Gastroesophageal sphincter (tissue), 4 donors: ENCODE results near the gene GRM7. TPM values are rescaled to one million over a fixed set of nuclear protein-coding genes. Genes with fewer than 3 reads are reported as not detected.

Experiments
- ATAC-seq: fragments of 150-250 bp; one replicate; pipeline ENCODE4 v1.9.1; 2016; ENCODE audit warnings: mild to moderate bottlenecking, moderate library complexity
- H3K27ac ChIP-seq, 4 donors: fragments of 200-600 bp; sonication (generic) in 3 of 4; 1 replicate in 3 of 4; 2 replicates in 1 of 4; pipeline ENCODE4 v1.5.1; 2016 to 2019
- H3K27me3 ChIP-seq: fragments of 200-600 bp; sonication (generic); one replicate; pipeline ENCODE4 v1.5.1; 2019
- H3K36me3 ChIP-seq, 2 donors: fragments of 200-600 bp; sonication (generic); one replicate each; pipeline ENCODE4 v1.5.1; 2019; ENCODE audit warnings: control low read depth in 1 of 2
- H3K4me1 ChIP-seq, 3 donors: fragments of 200-600 bp; sonication (generic); 1 replicate in 2 of 3; 2 replicates in 1 of 3; pipeline ENCODE4 v1.5.1; 2016 to 2019; ENCODE audit warnings: control low read depth in 2 of 3
- H3K4me3 ChIP-seq, 2 donors: fragments of 200-600 bp; sonication (generic); one replicate each; pipeline ENCODE4 v1.5.1; 2019; ENCODE audit warnings: mild to moderate bottlenecking in 1 of 2, moderate library complexity in 1 of 2
- H3K9me3 ChIP-seq, 3 donors: fragments of 200-600 bp; sonication (generic); one replicate each; pipeline ENCODE4 v1.5.1; 2017 to 2019; ENCODE audit warnings: control low read depth in 2 of 3
- EP300 ChIP-seq: sonication (generic); formaldehyde crosslinking; IDR thresholded peaks from one replicate; pipeline ENCODE4 v1.6.1; 2017; ENCODE audit warnings: antibody characterized with exemption, mild to moderate bottlenecking
- POLR2A ChIP-seq, 2 donors: fragments of 450-650 bp; IDR thresholded peaks; one replicate each; pipeline ENCODE4 v1.6.1; 2017; ENCODE audit warnings: antibody characterized with exemption in 2 of 2, mild to moderate bottlenecking in 2 of 2, moderate library complexity in 1 of 2
- POLR2AphosphoS5 ChIP-seq: sonication (generic); formaldehyde crosslinking; IDR thresholded peaks from one replicate; pipeline ENCODE4 v1.6.1; 2017; ENCODE audit warnings: antibody characterized with exemption
- WGBS, 2 donors: methylation state at CpG; one replicate each; pipeline ENCODE4 v1.1.5; 2018; ENCODE audit warnings: low coverage in 1 of 2; 5-methylcytosine and 5-hydroxymethylcytosine counted together
- total RNA-seq, 4 donors: library from RNA; depleted of rRNA; stranded (reverse); fragments of >200 nt; gene quantifications; one replicate each; pipeline ENCODE4 v1.1.0, GENCODE V29; 2016
- TF ChIP-seq, protein P1 (sequence below), 4 experiments: fragments of 200-600 bp in 2 of 4; fragments of 450-650 bp in 2 of 4; sonication (generic) in 1 of 4; IDR thresholded peaks; one replicate each; pipeline ENCODE4 v1.5.1; 2017 to 2019; ENCODE audit warnings: antibody characterized with exemption in 4 of 4, mild to moderate bottlenecking in 2 of 4, moderate library complexity in 2 of 4

The GRM7 gene
- total RNA-seq, 4 donors from 2014 or later: 0.40 to 7.6 TPM; not detected in 2

- Histone ChIP-seq H3K27ac (no peak overlapping the region), H3K9me3 (no peaks in the 10 kb centered on the region), H3K36me3 (no peaks in the 10 kb centered on the region), H3K4me3 (no peak overlapping the region), H3K27me3 (no peaks in the 10 kb centered on the region), H3K4me1 (no peaks in the 10 kb centered on the region)
- TF ChIP-seq POLR2A (IDR thresholded peaks at IDR 0.05): no peak
- no peak for TF ChIP-seq EP300
- TF ChIP-seq, protein P1, sequence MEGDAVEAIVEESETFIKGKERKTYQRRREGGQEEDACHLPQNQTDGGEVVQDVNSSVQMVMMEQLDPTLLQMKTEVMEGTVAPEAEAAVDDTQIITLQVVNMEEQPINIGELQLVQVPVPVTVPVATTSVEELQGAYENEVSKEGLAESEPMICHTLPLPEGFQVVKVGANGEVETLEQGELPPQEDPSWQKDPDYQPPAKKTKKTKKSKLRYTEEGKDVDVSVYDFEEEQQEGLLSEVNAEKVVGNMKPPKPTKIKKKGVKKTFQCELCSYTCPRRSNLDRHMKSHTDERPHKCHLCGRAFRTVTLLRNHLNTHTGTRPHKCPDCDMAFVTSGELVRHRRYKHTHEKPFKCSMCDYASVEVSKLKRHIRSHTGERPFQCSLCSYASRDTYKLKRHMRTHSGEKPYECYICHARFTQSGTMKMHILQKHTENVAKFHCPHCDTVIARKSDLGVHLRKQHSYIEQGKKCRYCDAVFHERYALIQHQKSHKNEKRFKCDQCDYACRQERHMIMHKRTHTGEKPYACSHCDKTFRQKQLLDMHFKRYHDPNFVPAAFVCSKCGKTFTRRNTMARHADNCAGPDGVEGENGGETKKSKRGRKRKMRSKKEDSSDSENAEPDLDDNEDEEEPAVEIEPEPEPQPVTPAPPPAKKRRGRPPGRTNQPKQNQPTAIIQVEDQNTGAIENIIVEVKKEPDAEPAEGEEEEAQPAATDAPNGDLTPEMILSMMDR (IDR thresholded peaks at IDR 0.05): no peak
- no peak for TF ChIP-seq POLR2AphosphoS5
- no peak for ATAC-seq
- 89 to 90% methylated on average over 3 of the region's 3 CpGs for WGBS, 2 donors
Measured at GRCh38 chr3:7621651-7622050, 760.7 kb downstream of the GRM7 start.

DNA sequence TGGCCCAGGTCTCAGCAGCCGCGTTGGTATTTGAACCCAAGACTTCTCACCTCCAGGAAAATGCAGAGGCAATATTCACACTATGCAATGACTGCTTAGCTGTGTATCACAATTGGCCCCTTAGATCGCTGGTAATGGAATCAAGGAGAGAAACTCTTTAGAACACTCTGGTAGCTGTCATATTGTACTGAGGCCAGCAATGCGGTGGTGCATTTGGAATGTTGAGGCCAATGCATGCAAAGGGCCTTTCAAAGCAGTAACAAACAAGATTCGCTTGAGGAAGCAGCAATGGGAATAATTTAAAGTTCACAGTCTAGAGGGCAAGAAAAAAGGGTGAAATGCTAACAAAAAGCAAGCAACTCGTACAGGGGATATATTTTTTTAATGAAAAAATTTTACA is 764.1 kb downstream of the GRM7 start:
- Histone ChIP-seq H3K4me1 (peaks cover 0 to 4% (median 0%) of the 10 kb centered on the region in 3 donors), H3K4me3 (no peak overlapping the region), H3K36me3 (no peaks in the 10 kb centered on the region), H3K27ac (no peak overlapping the region), H3K9me3 (no peaks in the 10 kb centered on the region), H3K27me3 (no peaks in the 10 kb centered on the region)
- TF ChIP-seq POLR2A (IDR thresholded peaks at IDR 0.05) (no peak), EP300 (no peak), POLR2AphosphoS5 (no peak)
- TF ChIP-seq, protein P1 (IDR thresholded peaks at IDR 0.05): no peak
- 80 to 87% methylated on average over 2 to 4 of the region's 6 CpGs for WGBS, 2 donors
- no peak for ATAC-seq

GRCh38 chr3:7630351-7630911 is 769.5 kb downstream of the GRM7 start:
- ATAC-seq: no peak
- TF ChIP-seq, protein P1 (IDR thresholded peaks at IDR 0.05): no peak
- TF ChIP-seq POLR2A (IDR thresholded peaks at IDR 0.05) (no peak), POLR2AphosphoS5 (no peak), EP300 (no peak)
- no peaks in the 10 kb centered on the region for H3K9me3 ChIP-seq
- 25 to 37% methylated on average over 4 of the region's 4 CpGs for WGBS, 2 donors
- peaks cover 0 to 17% (median 5%) of the 10 kb centered on the region in 3 donors for H3K4me1 ChIP-seq
- no peak overlapping the region for H3K27ac ChIP-seq
- no peaks in the 10 kb centered on the region for H3K36me3 ChIP-seq
- H3K4me3 ChIP-seq: no peak overlapping the region
- no peaks in the 10 kb centered on the region for H3K27me3 ChIP-seq

DNA sequence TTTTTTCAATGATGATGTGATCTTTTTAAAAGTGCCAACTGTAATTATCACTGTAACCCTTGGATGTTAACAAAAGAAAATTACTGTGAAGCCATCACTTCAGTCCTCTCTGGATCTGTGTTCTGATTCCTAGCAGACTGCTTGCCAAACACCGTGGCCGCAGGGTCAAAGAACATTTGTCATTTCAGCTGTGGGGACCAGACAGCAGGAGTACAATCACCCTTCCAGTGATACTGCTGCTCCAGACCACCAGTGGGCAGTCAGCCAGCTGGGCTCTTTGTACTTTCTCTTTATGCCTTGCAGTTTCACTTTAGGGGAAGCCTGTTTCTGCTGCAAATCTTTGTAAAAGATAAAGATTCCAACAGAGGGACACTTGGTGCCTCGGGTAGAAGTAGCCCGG is 770.0 kb downstream of the GRM7 start:
- no peaks in the 10 kb centered on the region for H3K27me3 ChIP-seq
- no peak overlapping the region for H3K4me3 ChIP-seq
- TF ChIP-seq, protein P1 (IDR thresholded peaks at IDR 0.05): no peak
- no peak for TF ChIP-seq POLR2AphosphoS5
- no peak for TF ChIP-seq EP300
- no peak for TF ChIP-seq POLR2A (IDR thresholded peaks at IDR 0.05)
- H3K4me1 ChIP-seq: peaks cover 0 to 17% (median 5%) of the 10 kb centered on the region in 3 donors
- ATAC-seq: no peak
- H3K36me3 ChIP-seq: no peaks in the 10 kb centered on the region
- no peak overlapping the region for H3K27ac ChIP-seq
- no peaks in the 10 kb centered on the region for H3K9me3 ChIP-seq
- WGBS, 2 donors: 8 to 10% methylated on average over 4 of the region's 4 CpGs

GRCh38 chr3:7632305-7632704 is 771.4 kb downstream of the GRM7 start:
- no peak overlapping the region for H3K4me3 ChIP-seq
- no peak overlapping the region for H3K27ac ChIP-seq
- no peak for ATAC-seq
- H3K27me3 ChIP-seq: no peaks in the 10 kb centered on the region
- H3K36me3 ChIP-seq: no peaks in the 10 kb centered on the region
- H3K9me3 ChIP-seq: no peaks in the 10 kb centered on the region
- H3K4me1 ChIP-seq: peaks cover 0 to 17% (median 5%) of the 10 kb centered on the region in 3 donors
- TF ChIP-seq EP300 (no peak), POLR2AphosphoS5 (no peak), POLR2A (IDR thresholded peaks at IDR 0.05) (no peak)
- TF ChIP-seq, protein P1 (IDR thresholded peaks at IDR 0.05): no peak
